Heart right ventricle (tissue), 16 donors: ENCODE measurements around the gene NT5C1B. TPM values are rescaled to one million over a fixed set of nuclear protein-coding genes. Genes with fewer than 3 reads are reported as not detected.

Experiments used
- ATAC-seq, 8 donors: fragments of 200-7000 bp; cut with Tn5 transposase; one replicate each; pipeline ENCODE4 v1.9.1; 2020; ENCODE audit warnings: mild to moderate bottlenecking in 8 of 8, moderate library complexity in 8 of 8, moderate number of reproducible peaks in 1 of 8
- DNase-seq, 2 donors: peaks; one replicate each; pipeline ENCODE4 v3.0.0-alpha.2; 2020
- H3K27ac ChIP-seq, 10 donors: fragments of 200-600 bp; sonication (generic) in 2 of 10; one replicate each; pipeline versions ENCODE4 v1.5.0 to v1.8.0; 2020 to 2022; ENCODE audit warnings: mild to moderate bottlenecking in 3 of 10
- H3K27me3 ChIP-seq, 7 donors: fragments of 200-600 bp; one replicate each; pipeline ENCODE4 v1.8.0; 2021 to 2022; ENCODE audit warnings: mild to moderate bottlenecking in 2 of 7
- H3K36me3 ChIP-seq, 9 donors: fragments of 200-600 bp; sonication (generic) in 1 of 9; one replicate each; pipeline versions ENCODE4 v1.5.0 to v1.8.0; 2020 to 2022; ENCODE audit warnings: mild to moderate bottlenecking in 2 of 9
- H3K4me1 ChIP-seq, 9 donors: fragments of 200-600 bp; sonication (generic) in 1 of 9; one replicate each; pipeline versions ENCODE4 v1.5.0 to v1.8.0; 2020 to 2022; ENCODE audit warnings: mild to moderate bottlenecking in 4 of 9
- H3K4me3 ChIP-seq, 10 donors: fragments of 200-600 bp; sonication (generic) in 2 of 10; one replicate each; pipeline versions ENCODE4 v1.5.0 to v1.8.0; 2020 to 2022; ENCODE audit warnings: mild to moderate bottlenecking in 7 of 10, moderate library complexity in 2 of 10
- H3K9me3 ChIP-seq, 11 donors: fragments of 200-600 bp in 10 of 11; sonication (generic) in 2 of 11; one replicate each; pipeline versions ENCODE4 v1.5.0 to v1.8.0; 2013 to 2022; ENCODE audit warnings: mild to moderate bottlenecking in 2 of 11, control low read depth in 1 of 11, moderate library complexity in 1 of 11
- WGBS, 2 donors: extraction: QIAGEN DNeasy Blood & Tissue Kit; methylation state at CpG; one replicate each; pipeline ENCODE4 v1.1.7; 2013; ENCODE audit warnings: inconsistent platforms in 1 of 2; 5-methylcytosine and 5-hydroxymethylcytosine counted together
- intact Hi-C, 10 donors: fragments of 100-400 bp; cut with DNase I; formaldehyde crosslinking; loops; one replicate each; pipeline versions ENCODE4 v1.11.1 to v1.14.2; 2022
- polyA plus RNA-seq, 2 donors: library from polyadenylated mRNA; stranded (reverse); fragments of 200-250 nt; gene quantifications; one replicate each; pipeline ENCODE4 v1.2.3, GENCODE V29; 2013
- total RNA-seq, 10 donors: library from RNA; stranded (reverse); fragmentation: NEBNext Ultra II Directional in 3 of 10; extraction: Animal tissue kit (Norgen Biotek cat#: 25700) in 3 of 10; gene quantifications; one replicate each; pipeline versions ENCODE4 v1.2.1 to v1.2.4, GENCODE V29; 2021 to 2023
- TF ChIP-seq, protein P1 (sequence below), 9 donors: fragments of 200-600 bp; sonication (generic) in 2 of 9; IDR thresholded peaks; one replicate each; pipeline versions ENCODE4 v1.5.0 to v1.8.0; 2021 to 2022; ENCODE audit warnings: antibody characterized with exemption in 9 of 9, mild to moderate bottlenecking in 5 of 9, moderate library complexity in 1 of 9
- donor health status: Arrhythmogenic right ventricular cardiomyopathy.
- donor health status: ischemic (EF 13 %, LVEDD 7.1; RV severe dilation, severe dysfunction).
- donor health status: healthy with polysubstance abuse.
- donor health status: DM: no; HTN: yes; CAD: no.
- donor health status: DM: no; HTN: no; CAD: no.
- donor health status: ischemic (EF 25% LVEDD 6.9; RV normal size, moderate dysfunction).
- donor health status: ischemic (EF 25% LVEDD 5.7; RV mildly dilated, moderate dysfunction).
- donor health status: healthy.
- donor health status: DM: yes; HTN: yes; CAD: no.
- donor health status: Ischemic cardiomyopathy.
- donor health status: ischemic (EF 35%, LVEDD 5.7; RV mildly dilated, moderate dysfunction).
- donor health status: nonischemic (EF 11% LVEDD 7.7; RV severe dilation, severe dysfunction).
- donor health status: DM: yes; HTN: yes; CAD: no.
- donor health status: PGD.
- donor health status: ischemic (EF 29% LVEDD 5.4; RV normal size, mild dysfunction).
- donor health status: nonischemic (EF 23%, LVEDD 6.1; RV moderate dilation, normal function).

Gene NT5C1B
- total and polyA plus RNA-seq, 12 donors, result not detected

DNA sequence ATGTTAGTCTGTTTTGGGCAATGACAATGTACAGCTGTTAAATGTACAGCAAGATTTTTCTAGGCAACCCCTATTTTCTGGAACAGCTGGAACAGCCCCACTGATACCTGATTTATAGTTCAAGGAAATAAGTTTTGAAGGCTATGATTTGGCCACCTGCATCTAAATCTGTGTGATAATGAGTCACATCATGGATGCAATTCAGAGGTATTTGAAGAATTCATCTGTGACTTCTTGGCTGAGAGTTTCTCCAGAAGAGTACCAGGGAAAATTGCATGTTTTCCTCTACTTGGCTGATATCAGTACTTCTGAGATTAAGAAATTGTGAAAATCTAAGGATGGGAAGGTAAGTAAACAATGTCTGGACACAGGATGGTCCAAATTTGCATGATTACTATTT is 40.7 kb upstream of the NT5C1B start:
- Histone ChIP-seq H3K36me3 (no peaks in the 10 kb centered on the region), H3K4me3 (no peak overlapping the region), H3K9me3 (peaks cover 0 to 30% (median 10%) of the 10 kb centered on the region in 11 donors), H3K27ac (no peak overlapping the region), H3K27me3 (no peaks in the 10 kb centered on the region), H3K4me1 (peaks cover 0 to 18% (median 2%) of the 10 kb centered on the region in 9 donors)
- TF ChIP-seq, protein P1, sequence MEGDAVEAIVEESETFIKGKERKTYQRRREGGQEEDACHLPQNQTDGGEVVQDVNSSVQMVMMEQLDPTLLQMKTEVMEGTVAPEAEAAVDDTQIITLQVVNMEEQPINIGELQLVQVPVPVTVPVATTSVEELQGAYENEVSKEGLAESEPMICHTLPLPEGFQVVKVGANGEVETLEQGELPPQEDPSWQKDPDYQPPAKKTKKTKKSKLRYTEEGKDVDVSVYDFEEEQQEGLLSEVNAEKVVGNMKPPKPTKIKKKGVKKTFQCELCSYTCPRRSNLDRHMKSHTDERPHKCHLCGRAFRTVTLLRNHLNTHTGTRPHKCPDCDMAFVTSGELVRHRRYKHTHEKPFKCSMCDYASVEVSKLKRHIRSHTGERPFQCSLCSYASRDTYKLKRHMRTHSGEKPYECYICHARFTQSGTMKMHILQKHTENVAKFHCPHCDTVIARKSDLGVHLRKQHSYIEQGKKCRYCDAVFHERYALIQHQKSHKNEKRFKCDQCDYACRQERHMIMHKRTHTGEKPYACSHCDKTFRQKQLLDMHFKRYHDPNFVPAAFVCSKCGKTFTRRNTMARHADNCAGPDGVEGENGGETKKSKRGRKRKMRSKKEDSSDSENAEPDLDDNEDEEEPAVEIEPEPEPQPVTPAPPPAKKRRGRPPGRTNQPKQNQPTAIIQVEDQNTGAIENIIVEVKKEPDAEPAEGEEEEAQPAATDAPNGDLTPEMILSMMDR (IDR thresholded peaks at IDR 0.05), result no peak
- DNase-seq, result no peak
- intact Hi-C loops, result no loop called here
- peak in 1 of 8 donors; percentile 15 for ATAC-seq

DNA sequence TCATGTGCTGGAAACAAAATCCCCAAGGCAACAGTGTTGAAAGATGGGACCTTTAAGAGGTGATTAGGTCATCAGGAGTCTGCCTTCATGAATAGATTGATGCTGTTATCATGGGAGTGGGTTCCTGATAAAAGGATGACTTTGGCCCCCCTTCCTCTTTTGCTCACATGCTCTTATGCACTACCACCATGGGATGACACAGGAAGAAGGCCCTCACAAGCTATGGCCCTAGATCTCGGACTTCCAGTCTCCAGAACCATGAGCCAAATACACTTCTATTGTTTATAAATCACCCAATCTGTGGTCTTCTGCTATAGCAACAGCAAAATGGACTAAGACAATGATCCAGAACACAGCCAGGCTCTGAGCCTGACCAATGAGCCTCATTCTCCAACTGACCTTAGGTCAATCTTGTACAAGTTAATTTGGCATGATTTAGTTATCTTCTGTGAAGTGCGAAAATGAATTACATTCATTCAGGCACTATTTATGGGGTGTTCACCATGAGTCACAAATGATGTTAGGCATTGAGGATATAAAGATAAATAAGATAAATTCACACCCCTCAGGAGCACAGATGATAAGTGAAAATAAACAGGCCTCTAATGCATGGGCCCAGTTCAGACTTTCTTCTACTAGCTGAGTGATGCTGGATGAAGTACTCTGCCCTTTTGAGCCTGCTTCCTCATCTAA is 37.7 kb upstream of the NT5C1B start:
- no peaks in the 10 kb centered on the region for H3K27me3 ChIP-seq
- H3K36me3 ChIP-seq, result no peaks in the 10 kb centered on the region
- TF ChIP-seq, protein P1 (IDR thresholded peaks at IDR 0.05), result no peak
- no peak for DNase-seq
- H3K4me3 ChIP-seq, result no peak overlapping the region
- peaks cover 0 to under 1% (median 0%) of the 10 kb centered on the region in 11 donors for H3K9me3 ChIP-seq
- H3K27ac ChIP-seq, result peak overlapping the region in 1 of 10 donors; percentile 15
- intact Hi-C loops, result no loop called here
- 77 to 79% methylated on average over 2 of the region's 2 CpGs for WGBS, 2 donors
- peak in 1 of 8 donors; percentile 80 for ATAC-seq
- H3K4me1 ChIP-seq, result peaks cover 0 to 18% (median 2%) of the 10 kb centered on the region in 9 donors

DNA sequence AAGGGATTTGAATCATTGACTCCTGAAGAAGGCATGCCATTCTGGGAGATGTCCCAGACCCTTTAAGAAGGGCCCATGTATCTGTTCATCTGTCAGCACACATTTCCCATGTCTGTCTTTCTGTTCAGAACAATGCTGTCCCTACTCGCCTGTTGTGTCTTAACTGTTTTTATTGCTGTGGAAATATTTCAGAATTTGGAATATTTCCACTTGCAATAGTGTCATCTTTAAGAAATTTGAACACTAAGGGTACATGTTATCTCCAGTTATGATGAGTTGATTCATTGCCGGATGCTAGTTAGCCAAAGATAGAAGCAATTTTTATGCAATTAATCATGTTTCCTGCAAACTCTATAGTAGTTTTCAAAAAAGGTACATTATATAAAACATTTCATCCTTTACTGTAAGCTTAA is 36.9 kb upstream of the NT5C1B start:
- H3K36me3 ChIP-seq, result no peaks in the 10 kb centered on the region
- no peaks in the 10 kb centered on the region for H3K9me3 ChIP-seq
- H3K27ac ChIP-seq, result peak overlapping the region in 4 of 10 donors; percentile 3 to 43 (median 19)
- intact Hi-C loops, result no loop called here
- H3K27me3 ChIP-seq, result no peaks in the 10 kb centered on the region
- 44 to 67% methylated on average over 2 of the region's 2 CpGs for WGBS, 2 donors
- TF ChIP-seq, protein P1 (IDR thresholded peaks at IDR 0.05), result no peak
- ATAC-seq (peak in 5 of 8 donors; percentile 30 to 79 (median 52)), DNase-seq (no peak)
- H3K4me3 ChIP-seq, result no peak overlapping the region
- peaks cover 0 to 18% (median 5%) of the 10 kb centered on the region in 9 donors for H3K4me1 ChIP-seq

DNA sequence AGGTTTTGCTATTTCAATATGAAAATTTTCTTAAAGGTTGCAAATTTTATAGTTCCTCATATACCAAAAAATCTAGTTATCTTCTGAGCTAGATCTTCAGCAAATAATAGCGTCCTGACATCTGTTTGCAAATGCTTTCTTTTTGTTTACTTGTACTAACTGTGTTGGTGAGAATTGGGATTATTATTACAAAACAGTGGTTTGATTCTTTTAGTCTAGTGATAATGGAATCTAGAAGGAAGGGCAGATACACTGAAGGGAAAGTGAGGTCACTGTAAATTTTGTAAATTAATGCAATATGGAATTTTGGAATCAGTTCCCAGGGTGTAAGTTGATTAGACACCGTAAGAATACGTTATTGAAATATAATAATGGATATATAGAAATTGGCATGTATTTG is 36.2 kb upstream of the NT5C1B start:
- no peak for DNase-seq
- no peak for ATAC-seq
- H3K36me3 ChIP-seq, result no peaks in the 10 kb centered on the region
- H3K27ac ChIP-seq, result peak overlapping the region in 3 of 10 donors; percentile 6 to 43 (median 32)
- H3K9me3 ChIP-seq, result no peaks in the 10 kb centered on the region
- intact Hi-C loops, result no loop called here
- TF ChIP-seq, protein P1 (IDR thresholded peaks at IDR 0.05), result no peak
- peaks cover 0 to 18% (median 8%) of the 10 kb centered on the region in 9 donors for H3K4me1 ChIP-seq
- no peak overlapping the region for H3K4me3 ChIP-seq
- WGBS, 2 donors, result 72 to 74% methylated on average over 3 of the region's 3 CpGs
- H3K27me3 ChIP-seq, result no peaks in the 10 kb centered on the region
